CD14-positive monocyte (primary cell): ENCODE data around the gene ZSCAN26. TPM values are rescaled to one million over a fixed set of nuclear protein-coding genes. Genes with fewer than 3 reads are reported as not detected.
"Not testable (repeated sequence)": the region's sequence is repeated elsewhere in the genome, so short reads cannot be mapped to it uniquely, and the experiment has no call there.

Source experiments
- DNase-seq, 3 donors: peaks; one replicate each; pipeline ENCODE4 v3.0.0-alpha.2; 2011 to 2022
- H2AFZ ChIP-seq: 2 replicates; pipeline ENCODE4 v1.6.0; 2012; ENCODE audit warnings: mild to moderate bottlenecking, low read depth, low read length, inconsistent platforms; ENCODE audit not compliant: insufficient read depth, poor library complexity, severe bottlenecking
- H3K27ac ChIP-seq, 2 donors: 1 replicate in 1 of 2; 2 replicates in 1 of 2; pipeline ENCODE4 v1.5.1; 2012 to 2013; ENCODE audit warnings: low read length in 2 of 2, control low read depth in 1 of 2, inconsistent platforms in 1 of 2, low read depth in 1 of 2, mild to moderate bottlenecking in 1 of 2
- H3K27me3 ChIP-seq, 2 donors: one replicate each; pipeline versions ENCODE4 v1.6.0 to v1.6.1; 2011 to 2013; ENCODE audit warnings: low read length in 2 of 2; ENCODE audit not compliant: control insufficient read depth in 2 of 2, insufficient read depth in 2 of 2
- H3K36me3 ChIP-seq, 2 donors: replicated peaks in 1 of 2; 1 replicate in 1 of 2; 2 replicates in 1 of 2; pipeline versions ENCODE4 v1.5.1 to v1.6.1; 2012 to 2013; ENCODE audit warnings: low read length in 2 of 2, control low read depth in 1 of 2, inconsistent platforms in 1 of 2, mild to moderate bottlenecking in 1 of 2; ENCODE audit not compliant: insufficient read depth in 2 of 2, control insufficient read depth in 1 of 2
- H3K4me1 ChIP-seq, 2 donors: 1 replicate in 1 of 2; 2 replicates in 1 of 2; pipeline versions ENCODE4 v1.5.1 to v1.6.1; 2012 to 2013; ENCODE audit warnings: low read length in 2 of 2, control low read depth in 1 of 2, inconsistent platforms in 1 of 2, mild to moderate bottlenecking in 1 of 2, moderate library complexity in 1 of 2; ENCODE audit not compliant: insufficient read depth in 2 of 2, control insufficient read depth in 1 of 2
- H3K4me2 ChIP-seq: replicated peaks from 2 replicates; pipeline ENCODE3; 2012; ENCODE audit warnings: low read length, moderate library complexity, mild to moderate bottlenecking; ENCODE audit not compliant: poor library complexity, severe bottlenecking; ENCODE audit errors: extremely low read depth
- H3K4me3 ChIP-seq, 3 experiments: fragments of 200-600 bp in 1 of 3; sonication (generic) in 1 of 3; replicated peaks in 1 of 3; 1 replicate in 2 of 3; 2 replicates in 1 of 3; pipeline ENCODE4 v1.5.1; 2011 to 2013; ENCODE audit warnings: low read length in 3 of 3, mild to moderate bottlenecking in 3 of 3, control low read depth in 2 of 3, low read depth in 2 of 3, inconsistent platforms in 1 of 3, moderate library complexity in 1 of 3
- H3K79me2 ChIP-seq: 2 replicates; pipeline ENCODE4 v1.6.0; 2012; ENCODE audit warnings: mild to moderate bottlenecking, control low read depth, inconsistent platforms, low read length, moderate library complexity; ENCODE audit not compliant: insufficient read depth
- H3K9ac ChIP-seq: 2 replicates; pipeline ENCODE4 v1.6.0; 2017; ENCODE audit warnings: low read length, mild to moderate bottlenecking; ENCODE audit not compliant: insufficient read depth, poor library complexity, severe bottlenecking
- H3K9me3 ChIP-seq, 2 donors: replicated peaks in 1 of 2; 1 replicate in 1 of 2; 2 replicates in 1 of 2; pipeline versions ENCODE4 v1.5.1 to v1.6.1; 2012 to 2013; ENCODE audit warnings: low read length in 2 of 2, control low read depth in 1 of 2; ENCODE audit not compliant: control insufficient read depth in 1 of 2, insufficient read depth in 1 of 2
- H4K20me1 ChIP-seq: 2 replicates; pipeline ENCODE4 v1.6.0; 2012; ENCODE audit warnings: mild to moderate bottlenecking, low read length, control low read depth, moderate library complexity; ENCODE audit not compliant: insufficient read depth
- H3K27ac Mint-ChIP-seq, 7 donors: one replicate each; pipeline ENCODE4 v1.8.0; 2020; ENCODE audit warnings: mild to moderate bottlenecking in 7 of 7, mixed read lengths in 7 of 7, moderate library complexity in 6 of 7, inconsistent platforms in 2 of 7
- H3K27me3 Mint-ChIP-seq, 3 donors: one replicate each; pipeline ENCODE4 v1.8.0; 2021 to 2022; ENCODE audit warnings: low read depth in 3 of 3, mild to moderate bottlenecking in 3 of 3, mixed read lengths in 3 of 3, moderate library complexity in 3 of 3, inconsistent platforms in 1 of 3
- H3K36me3 Mint-ChIP-seq, 2 donors: one replicate each; pipeline ENCODE4 v1.8.0; 2020; ENCODE audit warnings: mixed read lengths in 2 of 2, inconsistent platforms in 1 of 2, mild to moderate bottlenecking in 1 of 2
- H3K4me1 Mint-ChIP-seq: one replicate; pipeline ENCODE4 v1.8.0; 2020; ENCODE audit warnings: mild to moderate bottlenecking, mixed read lengths
- H3K4me3 Mint-ChIP-seq, 2 donors: one replicate each; pipeline ENCODE4 v1.8.0; 2020; ENCODE audit warnings: mild to moderate bottlenecking in 2 of 2, mixed read lengths in 2 of 2, moderate library complexity in 1 of 2
- H3K9me3 Mint-ChIP-seq, 7 donors: one replicate each; pipeline ENCODE4 v1.8.0; 2020 to 2022; ENCODE audit warnings: mixed read lengths in 7 of 7, mild to moderate bottlenecking in 6 of 7, moderate library complexity in 6 of 7, inconsistent platforms in 2 of 7
- CTCF ChIP-seq: fragments of 200-600 bp; IDR thresholded peaks from one replicate; pipeline ENCODE4 v1.8.0; 2022; ENCODE audit warnings: antibody characterized with exemption, mild to moderate bottlenecking
- WGBS: methylation state at CpG from one replicate; pipeline ENCODE4 v1.1.5; 2013; ENCODE audit warnings: missing lambda C conversion rate; ENCODE audit not compliant: insufficient coverage; 5-methylcytosine and 5-hydroxymethylcytosine counted together
- intact Hi-C, 2 donors: fragments of 100-400 bp; cut with micrococcal nuclease; formaldehyde crosslinking; loops; one replicate each; pipeline versions ENCODE4 v1.15.0 to v1.15.1; 2023
- polyA plus RNA-seq, 3 donors: library from polyadenylated mRNA; depleted of rRNA in 1 of 3; unstranded in 2 of 3; stranded (reverse) in 1 of 3; fragments of 300-500 nt in 2 of 3; fragments of >200 nt in 1 of 3; fragmentation: Illumina TruSeq in 2 of 3; gene quantifications; 1 replicate in 2 of 3; 2 replicates in 1 of 3; pipeline ENCODE4 v1.2.3, GENCODE V29; 2012 to 2021

The ZSCAN26 gene
- polyA plus RNA-seq, 3 donors, result 3.4 to 8.3 (median 3.5) TPM

- Mint-ChIP-seq H3K4me3 (no peak overlapping the region), H3K27ac (no peak overlapping the region), H3K9me3 (peaks cover 0 to 9% (median 5%) of the 10 kb centered on the region in 7 donors), H3K36me3 (no peaks in the 10 kb centered on the region), H3K27me3 (no peaks in the 10 kb centered on the region), H3K4me1 (no peaks in the 10 kb centered on the region)
- no peak for TF ChIP-seq CTCF
- Histone ChIP-seq H3K4me3 (no peak overlapping the region), H3K9me3 (peaks cover 0 to 4% of the 10 kb centered on the region in 2 donors), H3K9ac (no peak overlapping the region), H3K4me1 (no peaks in the 10 kb centered on the region), H3K27me3 (no peaks in the 10 kb centered on the region), H3K36me3 (no peaks in the 10 kb centered on the region), H3K4me2 (no peak overlapping the region), H3K27ac (no peak overlapping the region), H2AFZ (no peak overlapping the region), H4K20me1 (no peaks in the 10 kb centered on the region), H3K79me2 (no peaks in the 10 kb centered on the region)
- WGBS, result 93% methylated on average over 3 of the region's 3 CpGs
- no peak for DNase-seq
- intact Hi-C loops, result no loop called here
Observed at GRCh38 chr6:28315628-28316027, 48.7 kb downstream of the ZSCAN26 start.

GRCh38 chr6:28317866-28318265, 50.9 kb downstream of the ZSCAN26 start:
- H3K4me2 ChIP-seq, H3K9me3 ChIP-seq: not testable (repeated sequence)

More at GRCh38 chr6:28317866-28318265, 50.9 kb downstream of the ZSCAN26 start:
- H3K27ac Mint-ChIP-seq, H3K4me1 ChIP-seq, H3K4me3 Mint-ChIP-seq, H3K27me3 Mint-ChIP-seq, H3K36me3 Mint-ChIP-seq, H3K27me3 ChIP-seq, H3K9ac ChIP-seq, DNase-seq, H3K79me2 ChIP-seq, H3K36me3 ChIP-seq, H3K27ac ChIP-seq, H3K4me1 Mint-ChIP-seq, H4K20me1 ChIP-seq, intact Hi-C loops, H3K4me3 ChIP-seq, H3K9me3 Mint-ChIP-seq, H2AFZ ChIP-seq: not testable (repeated sequence)
- no CpG with 5 or more reads among the region's 8 CpGs for WGBS
